GM15510 (cell line): Measurements from ENCODE around the gene CCR5.

Source experiments
- POLR2A ChIP-seq: IDR thresholded peaks from 3 replicates; pipeline ENCODE4 v1.6.1; 2011; ENCODE audit warnings: borderline replicate concordance; ENCODE audit not compliant: insufficient read length; ENCODE audit errors: extremely low read depth

Gene CCR5

GRCh38 chr3:46354478-46354877 is 16.3 kb upstream of the CCR5 start:
- no peak for TF ChIP-seq POLR2A

GRCh38 chr3:46354984-46355383 is 15.8 kb upstream of the CCR5 start:
- no peak for TF ChIP-seq POLR2A

GRCh38 chr3:46356276-46356675 is 14.5 kb upstream of the CCR5 start:
- no peak for TF ChIP-seq POLR2A

GRCh38 chr3:46356909-46357308 is 13.8 kb upstream of the CCR5 start:
- no peak for TF ChIP-seq POLR2A

GRCh38 chr3:46358466-46358865 is 12.3 kb upstream of the CCR5 start:
- no peak for TF ChIP-seq POLR2A

- TF ChIP-seq POLR2A: no peak
Observed at GRCh38 chr3:46359733-46360493, 10.8 kb upstream of the CCR5 start.

- TF ChIP-seq POLR2A: no peak
Observed at GRCh38 chr3:46360907-46361306, 9.8 kb upstream of the CCR5 start.

GRCh38 chr3:46361408-46362283 is 9.1 kb upstream of the CCR5 start:
- no peak for TF ChIP-seq POLR2A

- TF ChIP-seq POLR2A: no peak
Observed at GRCh38 chr3:46365041-46365440, 5.7 kb upstream of the CCR5 start.

- no peak for TF ChIP-seq POLR2A
Observed at GRCh38 chr3:46365737-46366524, 4.8 kb upstream of the CCR5 start.

GRCh38 chr3:46367811-46368210 is 2.9 kb upstream of the CCR5 start:
- TF ChIP-seq POLR2A: no peak

GRCh38 chr3:46368569-46368968 is 2.2 kb upstream of the CCR5 start:
- no peak for TF ChIP-seq POLR2A

- no peak for TF ChIP-seq POLR2A
Observed at GRCh38 chr3:46369151-46369550, 1.6 kb upstream of the CCR5 start.

GRCh38 chr3:46369675-46370132 is 1.0 kb upstream of the CCR5 start:
- TF ChIP-seq POLR2A: no peak
